ENCODE data around the gene CRABP2. TPM values are rescaled to one million over a fixed set of nuclear protein-coding genes. Genes with fewer than 3 reads are reported as not detected.

The CRABP2 gene
- total and polyA plus RNA-seq, 2 of the 13 experiments (the other 11 are each of a cell fraction or from before 2014, with no cell fraction given) = 0.40 to 0.60 TPM

DNA sequence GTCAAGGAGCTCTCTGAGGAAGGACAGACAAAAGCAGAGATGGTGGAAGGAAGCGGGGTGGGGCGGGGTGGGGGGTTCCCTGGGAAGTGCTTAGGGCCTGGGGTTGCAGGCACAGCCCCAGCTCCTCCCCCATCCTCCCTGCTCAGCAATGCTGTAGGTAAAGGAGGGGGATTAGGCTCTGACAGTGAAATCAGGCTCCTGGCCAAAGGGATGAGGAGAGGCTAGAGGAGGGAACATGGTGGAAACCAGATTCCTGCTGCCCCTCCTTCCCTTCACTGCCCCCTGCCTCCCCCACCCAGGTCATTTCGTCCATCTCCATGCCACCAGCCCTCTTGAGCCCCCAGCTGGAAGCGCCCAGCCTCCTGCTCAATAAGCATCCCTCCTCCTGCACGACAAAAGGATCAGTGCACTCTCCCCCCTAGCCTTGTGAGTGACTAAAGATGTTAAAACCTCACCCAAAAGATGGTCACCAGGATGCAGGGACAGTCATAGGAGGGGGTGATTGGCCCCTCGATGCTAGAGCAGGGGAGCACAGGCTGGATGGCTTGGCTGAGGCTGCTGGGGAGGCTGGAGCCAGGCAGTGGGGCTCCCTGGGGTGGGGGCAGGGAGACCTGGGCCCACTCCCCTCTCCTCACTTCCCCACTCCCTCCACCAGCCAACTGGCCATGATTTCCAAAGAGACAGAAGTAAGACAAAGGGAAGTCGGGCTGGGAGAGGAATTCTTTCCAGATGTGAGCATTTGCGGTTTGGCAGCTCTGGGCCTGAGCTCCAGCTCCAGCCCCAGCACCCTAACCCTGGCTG is 2.2 kb upstream of the CRABP2 start (continued):
- TF ChIP-seq, protein P1, sequence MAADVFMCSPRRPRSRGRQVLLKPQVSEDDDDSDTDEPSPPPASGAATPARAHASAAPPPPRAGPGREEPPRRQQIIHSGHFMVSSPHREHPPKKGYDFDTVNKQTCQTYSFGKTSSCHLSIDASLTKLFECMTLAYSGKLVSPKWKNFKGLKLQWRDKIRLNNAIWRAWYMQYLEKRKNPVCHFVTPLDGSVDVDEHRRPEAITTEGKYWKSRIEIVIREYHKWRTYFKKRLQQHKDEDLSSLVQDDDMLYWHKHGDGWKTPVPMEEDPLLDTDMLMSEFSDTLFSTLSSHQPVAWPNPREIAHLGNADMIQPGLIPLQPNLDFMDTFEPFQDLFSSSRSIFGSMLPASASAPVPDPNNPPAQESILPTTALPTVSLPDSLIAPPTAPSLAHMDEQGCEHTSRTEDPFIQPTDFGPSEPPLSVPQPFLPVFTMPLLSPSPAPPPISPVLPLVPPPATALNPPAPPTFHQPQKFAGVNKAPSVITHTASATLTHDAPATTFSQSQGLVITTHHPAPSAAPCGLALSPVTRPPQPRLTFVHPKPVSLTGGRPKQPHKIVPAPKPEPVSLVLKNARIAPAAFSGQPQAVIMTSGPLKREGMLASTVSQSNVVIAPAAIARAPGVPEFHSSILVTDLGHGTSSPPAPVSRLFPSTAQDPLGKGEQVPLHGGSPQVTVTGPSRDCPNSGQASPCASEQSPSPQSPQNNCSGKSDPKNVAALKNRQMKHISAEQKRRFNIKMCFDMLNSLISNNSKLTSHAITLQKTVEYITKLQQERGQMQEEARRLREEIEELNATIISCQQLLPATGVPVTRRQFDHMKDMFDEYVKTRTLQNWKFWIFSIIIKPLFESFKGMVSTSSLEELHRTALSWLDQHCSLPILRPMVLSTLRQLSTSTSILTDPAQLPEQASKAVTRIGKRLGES (CRISPR knock-in tag; IDR thresholded peaks at IDR 0.05; ENCODE audit: borderline replicate concordance) = no peak
- TF ChIP-seq, protein P2, sequence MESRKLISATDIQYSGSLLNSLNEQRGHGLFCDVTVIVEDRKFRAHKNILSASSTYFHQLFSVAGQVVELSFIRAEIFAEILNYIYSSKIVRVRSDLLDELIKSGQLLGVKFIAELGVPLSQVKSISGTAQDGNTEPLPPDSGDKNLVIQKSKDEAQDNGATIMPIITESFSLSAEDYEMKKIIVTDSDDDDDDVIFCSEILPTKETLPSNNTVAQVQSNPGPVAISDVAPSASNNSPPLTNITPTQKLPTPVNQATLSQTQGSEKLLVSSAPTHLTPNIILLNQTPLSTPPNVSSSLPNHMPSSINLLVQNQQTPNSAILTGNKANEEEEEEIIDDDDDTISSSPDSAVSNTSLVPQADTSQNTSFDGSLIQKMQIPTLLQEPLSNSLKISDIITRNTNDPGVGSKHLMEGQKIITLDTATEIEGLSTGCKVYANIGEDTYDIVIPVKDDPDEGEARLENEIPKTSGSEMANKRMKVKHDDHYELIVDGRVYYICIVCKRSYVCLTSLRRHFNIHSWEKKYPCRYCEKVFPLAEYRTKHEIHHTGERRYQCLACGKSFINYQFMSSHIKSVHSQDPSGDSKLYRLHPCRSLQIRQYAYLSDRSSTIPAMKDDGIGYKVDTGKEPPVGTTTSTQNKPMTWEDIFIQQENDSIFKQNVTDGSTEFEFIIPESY (CRISPR knock-in tag; IDR thresholded peaks at IDR 0.05) = no peak
- no peak for TF ChIP-seq ZNF260 (CRISPR knock-in tag; IDR thresholded peaks at IDR 0.05; ENCODE audit: borderline replicate concordance, low read depth)

DNA sequence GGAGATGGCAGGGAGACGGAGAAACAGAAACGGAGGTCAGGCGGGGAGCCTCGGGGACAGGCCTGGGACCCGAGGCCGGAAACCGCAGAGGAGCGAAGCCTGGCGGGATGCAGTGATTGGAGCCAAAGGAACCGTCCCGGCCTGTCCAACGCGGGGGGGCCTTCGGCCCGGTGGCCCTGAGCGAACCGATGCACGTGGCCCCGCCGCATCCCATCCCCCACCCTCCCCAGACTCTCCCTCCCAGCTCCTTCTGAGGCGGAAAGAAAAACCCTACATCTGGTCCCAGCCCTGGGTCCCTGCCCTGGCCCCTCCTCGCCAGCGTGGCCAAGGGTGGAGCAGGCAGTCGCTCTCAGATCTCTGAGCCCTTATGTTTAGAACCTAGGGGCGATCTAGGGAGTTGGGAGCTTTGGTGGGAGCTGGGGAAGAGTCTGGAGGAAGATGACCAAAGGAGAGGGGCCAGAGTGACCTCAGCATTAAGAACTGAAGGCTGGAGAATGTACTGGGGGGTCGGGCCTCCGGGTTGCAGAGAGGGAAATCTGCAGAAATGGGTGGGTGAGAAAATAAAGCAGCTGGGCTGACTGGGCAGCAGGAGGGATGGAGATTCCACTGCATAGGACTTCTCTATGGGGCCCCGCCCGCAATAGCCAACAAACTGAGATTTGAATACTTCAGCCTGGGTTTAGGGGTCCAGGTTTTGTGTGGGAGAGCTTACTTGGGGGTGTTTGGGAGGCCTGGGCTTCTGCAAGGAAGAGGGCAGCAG is 1.5 kb upstream of the CRABP2 start:
- no peak for TF ChIP-seq ZNF468 (CRISPR knock-in tag; IDR thresholded peaks at IDR 0.05)
- TF ChIP-seq GABPB1 (CRISPR knock-in tag; IDR thresholded peaks at IDR 0.05) = peak; percentile 28; the same call in 1 of the 2 replicates
- TF ChIP-seq ZNF331 (CRISPR knock-in tag; IDR thresholded peaks at IDR 0.05) = no peak
- TF ChIP-seq ETV6 (CRISPR knock-in tag; conservative IDR thresholded peaks at IDR 0.05) = no peak
- no peak for TF ChIP-seq ASH2L (IDR thresholded peaks at IDR 0.05; ENCODE audit: insufficient read length, low read depth, low read length)
- TF ChIP-seq, protein P3, sequence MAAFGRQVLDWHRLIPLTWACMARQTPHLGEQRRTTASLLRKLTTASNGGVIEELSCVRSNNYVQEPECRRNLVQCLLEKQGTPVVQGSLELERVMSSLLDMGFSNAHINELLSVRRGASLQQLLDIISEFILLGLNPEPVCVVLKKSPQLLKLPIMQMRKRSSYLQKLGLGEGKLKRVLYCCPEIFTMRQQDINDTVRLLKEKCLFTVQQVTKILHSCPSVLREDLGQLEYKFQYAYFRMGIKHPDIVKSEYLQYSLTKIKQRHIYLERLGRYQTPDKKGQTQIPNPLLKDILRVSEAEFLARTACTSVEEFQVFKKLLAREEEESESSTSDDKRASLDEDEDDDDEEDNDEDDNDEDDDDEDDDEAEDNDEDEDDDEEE (CRISPR knock-in tag; IDR thresholded peaks at IDR 0.05) = no peak
- no peak for TF ChIP-seq ZNF674 (CRISPR knock-in tag; IDR thresholded peaks at IDR 0.05; ENCODE audit: low read depth)
- TF ChIP-seq, protein P4, sequence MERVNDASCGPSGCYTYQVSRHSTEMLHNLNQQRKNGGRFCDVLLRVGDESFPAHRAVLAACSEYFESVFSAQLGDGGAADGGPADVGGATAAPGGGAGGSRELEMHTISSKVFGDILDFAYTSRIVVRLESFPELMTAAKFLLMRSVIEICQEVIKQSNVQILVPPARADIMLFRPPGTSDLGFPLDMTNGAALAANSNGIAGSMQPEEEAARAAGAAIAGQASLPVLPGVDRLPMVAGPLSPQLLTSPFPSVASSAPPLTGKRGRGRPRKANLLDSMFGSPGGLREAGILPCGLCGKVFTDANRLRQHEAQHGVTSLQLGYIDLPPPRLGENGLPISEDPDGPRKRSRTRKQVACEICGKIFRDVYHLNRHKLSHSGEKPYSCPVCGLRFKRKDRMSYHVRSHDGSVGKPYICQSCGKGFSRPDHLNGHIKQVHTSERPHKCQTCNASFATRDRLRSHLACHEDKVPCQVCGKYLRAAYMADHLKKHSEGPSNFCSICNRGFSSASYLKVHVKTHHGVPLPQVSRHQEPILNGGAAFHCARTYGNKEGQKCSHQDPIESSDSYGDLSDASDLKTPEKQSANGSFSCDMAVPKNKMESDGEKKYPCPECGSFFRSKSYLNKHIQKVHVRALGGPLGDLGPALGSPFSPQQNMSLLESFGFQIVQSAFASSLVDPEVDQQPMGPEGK (CRISPR knock-in tag; IDR thresholded peaks at IDR 0.05) = peak; percentile 35; the same call in 1 of the 2 replicates
- Histone ChIP-seq H4K20me1 (ENCODE audit: insufficient read depth, low read length) (no peaks in the 10 kb centered on the region), H3K79me2 (ENCODE audit: insufficient read depth, low read length) (no peaks in the 10 kb centered on the region), H3K4me2 (ENCODE audit: low read depth, low read length) (peak overlapping the region; percentile 91), H3K36me3 (replicated peaks in 1 of 2; ENCODE audit: control insufficient read depth in 1 of 2, insufficient read depth in 2 of 2, low read length in 2 of 2) (no peaks in the 10 kb centered on the region), H3K27me3 (ENCODE audit: control insufficient read depth in 1 of 2, insufficient read depth in 2 of 2, low read length in 2 of 2) (peaks cover 11 to 71% of the 10 kb centered on the region in 2 experiments), H3K27ac (ENCODE audit: extremely low read length, insufficient read depth, low read length) (no peak overlapping the region), H2AFZ (ENCODE audit: low read length) (no peak overlapping the region), H3K9ac (ENCODE audit: insufficient read depth, low read depth, low read length) (no peak overlapping the region; the same call in 1 of the 2 replicates), H3K9me3 (ENCODE audit: low read length) (no peaks in the 10 kb centered on the region), H3K4me3 (replicated peaks in 1 of 3; ENCODE audit: insufficient read depth in 1 of 3, low read depth in 2 of 3, low read length in 3 of 3) (peak overlapping the region; percentile 41 to 66 (median 52); a peak in 5 of 6 replicates), H3K4me1 (ENCODE audit: insufficient read depth, low read length) (peaks cover 25% of the 10 kb centered on the region)
- in situ Hi-C loops (cut with HindIII; ENCODE audit: extremely low pct_ligation_motif_present, low pct_unique_long_range_greater_than_20kb) (no loop called here), intact Hi-C loops (cut with micrococcal nuclease; ENCODE audit: unreplicated experiment) (loop anchor here (1.0 kb wide), 1 partner anchor 18 kb away; no protein-coding TSS in a partner anchor)
- WGBS (ENCODE audit: low lambda C conversion rate) = 6% methylated on average over 14 of the region's 29 CpGs
- FAIRE-seq (no peak), ATAC-seq (peak; percentile 19), DNase-seq (ENCODE audit: low spot score) (no peak)
- ChIA-PET CTCF (ENCODE audit: low intra/inter-chr PET ratio, low total read pairs) (interaction anchor here (0.7 to 3.0 kb wide), 3 partner anchors 14 to 19 kb away, joined by 3 to 30 read pairs (median 6); no protein-coding TSS in a partner anchor), POLR2A (interaction anchor here (1.1 to 3.2 kb wide), 5 partner anchors 15 to 46 kb away, joined by 3 to 20 read pairs (median 3); partner anchors contain the start of genes ISG20L2 and METTL25B)
- no TSS peak for BruUV-seq (replicated peaks)
